ENCODE data around the gene TRAM2.

DNA sequence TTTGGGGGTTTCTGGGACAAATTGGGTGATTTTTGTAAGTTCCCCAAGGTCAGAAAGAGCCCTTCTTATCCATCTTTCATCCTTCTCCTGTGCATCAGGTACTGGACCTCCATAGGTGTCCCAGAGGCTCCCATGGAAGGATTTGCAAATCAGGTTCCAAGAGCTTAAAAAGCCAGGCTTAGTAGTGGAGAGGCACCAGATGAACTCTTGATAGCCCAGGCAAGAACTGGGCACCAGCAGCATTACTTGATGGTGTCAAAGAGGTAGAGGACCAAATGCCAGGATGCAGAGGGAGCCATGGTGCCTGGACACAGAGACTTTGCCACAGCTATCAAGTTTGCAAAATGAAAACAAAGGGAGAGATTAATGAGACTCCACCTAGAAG lies 20.9 kb upstream of the TRAM2 start:
- TF ChIP-seq, protein P1, sequence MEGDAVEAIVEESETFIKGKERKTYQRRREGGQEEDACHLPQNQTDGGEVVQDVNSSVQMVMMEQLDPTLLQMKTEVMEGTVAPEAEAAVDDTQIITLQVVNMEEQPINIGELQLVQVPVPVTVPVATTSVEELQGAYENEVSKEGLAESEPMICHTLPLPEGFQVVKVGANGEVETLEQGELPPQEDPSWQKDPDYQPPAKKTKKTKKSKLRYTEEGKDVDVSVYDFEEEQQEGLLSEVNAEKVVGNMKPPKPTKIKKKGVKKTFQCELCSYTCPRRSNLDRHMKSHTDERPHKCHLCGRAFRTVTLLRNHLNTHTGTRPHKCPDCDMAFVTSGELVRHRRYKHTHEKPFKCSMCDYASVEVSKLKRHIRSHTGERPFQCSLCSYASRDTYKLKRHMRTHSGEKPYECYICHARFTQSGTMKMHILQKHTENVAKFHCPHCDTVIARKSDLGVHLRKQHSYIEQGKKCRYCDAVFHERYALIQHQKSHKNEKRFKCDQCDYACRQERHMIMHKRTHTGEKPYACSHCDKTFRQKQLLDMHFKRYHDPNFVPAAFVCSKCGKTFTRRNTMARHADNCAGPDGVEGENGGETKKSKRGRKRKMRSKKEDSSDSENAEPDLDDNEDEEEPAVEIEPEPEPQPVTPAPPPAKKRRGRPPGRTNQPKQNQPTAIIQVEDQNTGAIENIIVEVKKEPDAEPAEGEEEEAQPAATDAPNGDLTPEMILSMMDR (IDR thresholded peaks at IDR 0.05): no peak
- TF ChIP-seq POLR2A (IDR thresholded peaks at IDR 0.05): no peak

Data from right lobe of liver (tissue), 4 donors.